Measurements from ENCODE around the gene IRAK4. TPM values are rescaled to one million over a fixed set of nuclear protein-coding genes. Genes with fewer than 3 reads are reported as not detected.

Gene IRAK4
- total RNA-seq, 1 donor from 2014 or later, result 9.9 TPM

DNA sequence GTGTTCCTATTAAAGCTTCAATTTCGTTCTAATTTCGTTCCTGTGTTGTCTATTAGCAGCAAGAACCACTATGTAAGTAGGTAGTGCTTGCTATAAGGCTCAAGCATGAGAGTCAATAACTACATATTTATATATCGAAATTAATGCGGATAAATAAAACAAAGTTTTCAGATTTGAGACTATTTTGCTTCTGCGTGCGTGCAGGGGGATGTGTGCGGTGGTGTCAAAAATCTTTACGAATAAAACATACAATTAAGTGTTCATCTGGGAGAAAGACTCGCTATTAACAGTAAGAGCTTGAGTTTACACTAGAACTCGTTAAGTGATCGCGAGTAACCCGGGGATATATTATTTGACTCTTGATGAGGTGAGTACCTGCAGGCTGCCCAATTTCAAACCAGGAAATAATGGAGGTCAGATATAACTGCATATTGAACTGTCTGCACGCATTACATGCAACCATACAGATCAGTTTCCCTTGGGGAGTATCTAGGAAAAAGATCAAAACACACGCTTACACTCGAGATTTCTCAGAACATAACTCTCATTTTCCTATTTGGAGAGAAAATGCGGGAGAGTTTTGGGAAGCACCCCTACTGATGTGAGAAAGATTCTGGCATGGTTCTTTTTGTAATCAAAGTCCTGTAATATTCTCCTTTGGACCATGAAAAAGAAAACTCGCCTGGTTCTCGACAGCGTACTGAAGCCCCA, 46.6 kb downstream of the IRAK4 start:
- H3K9me3 Mint-ChIP-seq (ENCODE audit: unreplicated experiment), result no peaks in the 10 kb centered on the region
- Histone ChIP-seq H3K9me3 (ENCODE audit: insufficient read depth, low read depth, low read length) (no peaks in the 10 kb centered on the region), H3K4me2 (ENCODE audit: low read length) (peak overlapping the region; percentile 92), H3K9ac (ENCODE audit: low read length) (peak overlapping the region; percentile 97), H4K20me1 (ENCODE audit: insufficient read depth, low read length) (peaks cover 5% of the 10 kb centered on the region), H3K27me3 (ENCODE audit: insufficient read depth, low read length) (no peaks in the 10 kb centered on the region), H3K36me3 (ENCODE audit: insufficient read depth, low read length) (peaks cover 12% of the 10 kb centered on the region), H3K4me3 (ENCODE audit: insufficient read depth, low read depth, low read length) (peak overlapping the region; percentile 90), H3K27ac (ENCODE audit: low read depth, low read length) (peak overlapping the region; percentile 93), H3K4me1 (ENCODE audit: insufficient read depth, low read length) (peaks cover 4% of the 10 kb centered on the region), H3K79me2 (ENCODE audit: insufficient read depth, low read length) (peaks cover 37% of the 10 kb centered on the region), H2AFZ (ENCODE audit: low read depth, low read length) (peak overlapping the region; percentile 92)
- peak overlapping the region; percentile 94 for H3K4me3 Mint-ChIP-seq (ENCODE audit: unreplicated experiment)
- peak overlapping the region; percentile 93 for H3K27ac Mint-ChIP-seq (ENCODE audit: unreplicated experiment)
- FAIRE-seq, result peak; percentile 5
- no peaks in the 10 kb centered on the region for H3K4me1 Mint-ChIP-seq (ENCODE audit: low read depth, unreplicated experiment)
- H3K36me3 Mint-ChIP-seq (ENCODE audit: low read depth, unreplicated experiment), result peaks cover 5% of the 10 kb centered on the region
- peak; percentile 6 for DNase-seq (ENCODE audit: low read depth)
- no peaks in the 10 kb centered on the region for H3K27me3 Mint-ChIP-seq (ENCODE audit: low read depth, unreplicated experiment)
- TF ChIP-seq EZH2 (IDR thresholded peaks at IDR 0.05; ENCODE audit: insufficient read depth, low read length), result no peak
- TF ChIP-seq, protein P1, sequence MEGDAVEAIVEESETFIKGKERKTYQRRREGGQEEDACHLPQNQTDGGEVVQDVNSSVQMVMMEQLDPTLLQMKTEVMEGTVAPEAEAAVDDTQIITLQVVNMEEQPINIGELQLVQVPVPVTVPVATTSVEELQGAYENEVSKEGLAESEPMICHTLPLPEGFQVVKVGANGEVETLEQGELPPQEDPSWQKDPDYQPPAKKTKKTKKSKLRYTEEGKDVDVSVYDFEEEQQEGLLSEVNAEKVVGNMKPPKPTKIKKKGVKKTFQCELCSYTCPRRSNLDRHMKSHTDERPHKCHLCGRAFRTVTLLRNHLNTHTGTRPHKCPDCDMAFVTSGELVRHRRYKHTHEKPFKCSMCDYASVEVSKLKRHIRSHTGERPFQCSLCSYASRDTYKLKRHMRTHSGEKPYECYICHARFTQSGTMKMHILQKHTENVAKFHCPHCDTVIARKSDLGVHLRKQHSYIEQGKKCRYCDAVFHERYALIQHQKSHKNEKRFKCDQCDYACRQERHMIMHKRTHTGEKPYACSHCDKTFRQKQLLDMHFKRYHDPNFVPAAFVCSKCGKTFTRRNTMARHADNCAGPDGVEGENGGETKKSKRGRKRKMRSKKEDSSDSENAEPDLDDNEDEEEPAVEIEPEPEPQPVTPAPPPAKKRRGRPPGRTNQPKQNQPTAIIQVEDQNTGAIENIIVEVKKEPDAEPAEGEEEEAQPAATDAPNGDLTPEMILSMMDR (IDR thresholded peaks at IDR 0.05; ENCODE audit: insufficient read depth, low read depth, low read length), result no peak

DNA sequence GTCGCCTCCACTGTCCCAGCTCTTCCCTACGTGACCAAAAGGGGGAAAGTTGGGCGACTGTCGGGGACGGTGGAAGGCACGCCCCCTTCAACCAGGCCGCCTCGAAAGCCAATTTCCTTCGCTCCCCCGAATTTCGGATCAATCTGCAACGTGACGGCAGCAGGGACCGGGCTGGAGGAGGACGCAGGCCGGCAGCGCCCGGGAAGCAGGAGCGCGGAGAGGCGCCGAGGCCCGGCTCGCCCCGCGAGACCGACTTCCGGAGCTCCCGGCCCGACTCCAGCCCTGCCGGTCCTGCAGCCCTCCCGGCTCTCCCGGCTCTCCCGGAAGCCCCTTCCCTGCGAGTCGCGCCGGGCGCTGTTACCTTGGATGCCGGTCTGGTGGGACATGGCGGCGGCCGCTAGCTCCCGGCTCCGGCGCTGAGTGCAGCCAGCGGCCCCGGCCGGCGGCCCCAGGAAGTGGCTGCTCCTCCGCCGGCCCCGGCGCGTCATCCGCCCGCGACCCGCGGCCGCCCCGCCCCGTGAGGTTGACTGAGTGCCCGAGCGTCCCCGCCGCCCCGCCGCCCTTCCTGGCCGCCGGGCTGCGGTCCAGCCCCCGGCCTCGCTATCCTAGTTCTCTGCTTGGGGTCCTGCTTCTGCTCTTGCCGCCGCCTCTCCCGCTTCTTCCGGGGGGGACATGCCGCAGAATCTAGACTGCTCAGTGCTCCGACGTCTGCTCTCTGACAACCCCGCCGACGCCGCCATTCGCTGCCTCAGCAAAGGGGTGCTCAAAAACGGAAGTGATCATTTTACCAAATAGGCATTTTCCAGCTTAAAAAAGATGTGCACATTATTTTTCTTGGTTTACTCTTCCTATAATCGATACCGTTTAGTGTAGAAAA, 47.3 kb downstream of the IRAK4 start, which contains the start of gene TWF1:
Gene TWF1, minus strand, starts transcription at position 458 of the 877 bp plus-strand sequence. Its CDS starts 72 bp downstream, at position 386.
- peaks cover 5% of the 10 kb centered on the region for H4K20me1 ChIP-seq (ENCODE audit: insufficient read depth, low read length)
- Mint-ChIP-seq H3K27me3 (ENCODE audit: low read depth, unreplicated experiment) (no peaks in the 10 kb centered on the region), H3K4me1 (ENCODE audit: low read depth, unreplicated experiment) (no peaks in the 10 kb centered on the region), H3K27ac (ENCODE audit: unreplicated experiment) (peak within 1 kb of the TSS; percentile 100), H3K4me3 (ENCODE audit: unreplicated experiment) (peak within 1 kb of the TSS; percentile 99), H3K36me3 (ENCODE audit: low read depth, unreplicated experiment) (peaks cover 1% of the 10 kb centered on the region), H3K9me3 (ENCODE audit: unreplicated experiment) (no peaks in the 10 kb centered on the region)
- peaks cover 4% of the 10 kb centered on the region for H3K36me3 ChIP-seq (ENCODE audit: insufficient read depth, low read length)
- H3K4me3 ChIP-seq (ENCODE audit: insufficient read depth, low read depth, low read length), result peak within 1 kb of the TSS; percentile 90
- H3K9ac ChIP-seq (ENCODE audit: low read length), result peak within 1 kb of the TSS; percentile 97
- H3K9me3 ChIP-seq (ENCODE audit: insufficient read depth, low read depth, low read length), result no peaks in the 10 kb centered on the region
- peaks cover 37% of the 10 kb centered on the region for H3K79me2 ChIP-seq (ENCODE audit: insufficient read depth, low read length)
- peak within 1 kb of the TSS; percentile 93 for H3K27ac ChIP-seq (ENCODE audit: low read depth, low read length)
- H3K4me2 ChIP-seq (ENCODE audit: low read length), result peak within 1 kb of the TSS; percentile 92
- peak; percentile 53 for DNase-seq (ENCODE audit: low read depth)
- H2AFZ ChIP-seq (ENCODE audit: low read depth, low read length), result peak within 1 kb of the TSS; percentile 92
- peaks cover 4% of the 10 kb centered on the region for H3K4me1 ChIP-seq (ENCODE audit: insufficient read depth, low read length)
- no peaks in the 10 kb centered on the region for H3K27me3 ChIP-seq (ENCODE audit: insufficient read depth, low read length)
- TF ChIP-seq, protein P1 (IDR thresholded peaks at IDR 0.05; ENCODE audit: insufficient read depth, low read depth, low read length), result no peak
- no peak for TF ChIP-seq EZH2 (IDR thresholded peaks at IDR 0.05; ENCODE audit: insufficient read depth, low read length)
- no peak for FAIRE-seq

Measured in astrocyte (in vitro differentiated cells and primary cell).